Activated naive CD8-positive, alpha-beta T cell (primary cell): ENCODE measurements around the gene OTOF.
"Not testable (repeated sequence)": the region's sequence is repeated elsewhere in the genome, so short reads cannot be mapped to it uniquely, and the experiment has no call there.

Experiments
- H3K27ac Mint-ChIP-seq: one replicate; pipeline ENCODE4 v1.8.0; 2021; ENCODE audit warnings: mixed read lengths
- H3K27me3 Mint-ChIP-seq: one replicate; pipeline ENCODE4 v1.8.0; 2021; ENCODE audit warnings: mixed read lengths
- H3K36me3 Mint-ChIP-seq: one replicate; pipeline ENCODE4 v1.8.0; 2021; ENCODE audit warnings: mixed read lengths
- H3K4me1 Mint-ChIP-seq: one replicate; pipeline ENCODE4 v1.8.0; 2021; ENCODE audit warnings: low read depth, mixed read lengths
- H3K4me3 Mint-ChIP-seq: one replicate; pipeline ENCODE4 v1.8.0; 2021; ENCODE audit warnings: mild to moderate bottlenecking, mixed read lengths
- H3K9me3 Mint-ChIP-seq: one replicate; pipeline ENCODE4 v1.8.0; 2021; ENCODE audit warnings: low read depth, mixed read lengths

OTOF gene

GRCh38 chr2:26469092-26469710 is 8.7 kb downstream of the OTOF start:
- Mint-ChIP-seq H3K9me3 (peaks cover 11% of the 10 kb centered on the region), H3K36me3 (no peaks in the 10 kb centered on the region), H3K4me3 (no peak overlapping the region), H3K27ac (no peak overlapping the region), H3K4me1 (no peaks in the 10 kb centered on the region), H3K27me3 (no peaks in the 10 kb centered on the region)

- H3K27me3 Mint-ChIP-seq, H3K4me1 Mint-ChIP-seq, H3K36me3 Mint-ChIP-seq, H3K4me3 Mint-ChIP-seq, H3K27ac Mint-ChIP-seq: not testable (repeated sequence)
- H3K9me3 Mint-ChIP-seq, result peaks cover 11% of the 10 kb centered on the region
These were observed 9.4 kb downstream of the OTOF start for GRCh38 chr2:26468544-26468943.

- Mint-ChIP-seq H3K4me1 (no peaks in the 10 kb centered on the region), H3K27ac (no peak overlapping the region), H3K27me3 (no peaks in the 10 kb centered on the region), H3K4me3 (no peak overlapping the region), H3K9me3 (peaks cover 11% of the 10 kb centered on the region), H3K36me3 (no peaks in the 10 kb centered on the region)
These were observed 11.1 kb downstream of the OTOF start for GRCh38 chr2:26466662-26467310.

- Mint-ChIP-seq H3K9me3 (peaks cover 11% of the 10 kb centered on the region), H3K36me3 (no peaks in the 10 kb centered on the region), H3K4me3 (no peak overlapping the region), H3K27ac (no peak overlapping the region), H3K4me1 (no peaks in the 10 kb centered on the region), H3K27me3 (no peaks in the 10 kb centered on the region)
These were observed 11.9 kb downstream of the OTOF start for GRCh38 chr2:26465981-26466471.

GRCh38 chr2:26465266-26465925 is 12.5 kb downstream of the OTOF start:
- Mint-ChIP-seq H3K4me3 (no peak overlapping the region), H3K4me1 (no peaks in the 10 kb centered on the region), H3K27ac (no peak overlapping the region), H3K27me3 (no peaks in the 10 kb centered on the region), H3K9me3 (peaks cover 11% of the 10 kb centered on the region), H3K36me3 (no peaks in the 10 kb centered on the region)

- Mint-ChIP-seq H3K9me3 (peaks cover 5% of the 10 kb centered on the region), H3K4me3 (no peak overlapping the region), H3K4me1 (no peaks in the 10 kb centered on the region), H3K36me3 (no peaks in the 10 kb centered on the region), H3K27me3 (no peaks in the 10 kb centered on the region), H3K27ac (no peak overlapping the region)
These were observed 13.3 kb downstream of the OTOF start for GRCh38 chr2:26464390-26465265.

- no peaks in the 10 kb centered on the region for H3K4me1 Mint-ChIP-seq
- H3K36me3 Mint-ChIP-seq, result no peaks in the 10 kb centered on the region
- H3K27me3 Mint-ChIP-seq, result no peaks in the 10 kb centered on the region
- no peaks in the 10 kb centered on the region for H3K9me3 Mint-ChIP-seq
- H3K27ac Mint-ChIP-seq, result no peak overlapping the region
- H3K4me3 Mint-ChIP-seq, result no peak overlapping the region
These were observed 14.4 kb downstream of the OTOF start for GRCh38 chr2:26463244-26464192.

GRCh38 chr2:26462511-26463243 is 15.2 kb downstream of the OTOF start:
- no peaks in the 10 kb centered on the region for H3K9me3 Mint-ChIP-seq
- no peaks in the 10 kb centered on the region for H3K4me1 Mint-ChIP-seq
- no peaks in the 10 kb centered on the region for H3K27me3 Mint-ChIP-seq
- H3K27ac Mint-ChIP-seq, result no peak overlapping the region
- no peak overlapping the region for H3K4me3 Mint-ChIP-seq
- H3K36me3 Mint-ChIP-seq, result no peaks in the 10 kb centered on the region

- Mint-ChIP-seq H3K27me3 (no peaks in the 10 kb centered on the region), H3K9me3 (no peaks in the 10 kb centered on the region), H3K4me1 (no peaks in the 10 kb centered on the region), H3K4me3 (no peak overlapping the region), H3K36me3 (no peaks in the 10 kb centered on the region), H3K27ac (no peak overlapping the region)
These were observed 15.8 kb downstream of the OTOF start for GRCh38 chr2:26462100-26462499.

GRCh38 chr2:26461601-26462023 is 16.3 kb downstream of the OTOF start:
- Mint-ChIP-seq H3K27ac (no peak overlapping the region), H3K27me3 (no peaks in the 10 kb centered on the region), H3K36me3 (no peaks in the 10 kb centered on the region), H3K9me3 (no peaks in the 10 kb centered on the region), H3K4me3 (no peak overlapping the region), H3K4me1 (no peaks in the 10 kb centered on the region)

- no peaks in the 10 kb centered on the region for H3K36me3 Mint-ChIP-seq
- H3K9me3 Mint-ChIP-seq, result no peaks in the 10 kb centered on the region
- no peaks in the 10 kb centered on the region for H3K27me3 Mint-ChIP-seq
- H3K4me3 Mint-ChIP-seq, result no peak overlapping the region
- H3K4me1 Mint-ChIP-seq, result no peaks in the 10 kb centered on the region
- no peak overlapping the region for H3K27ac Mint-ChIP-seq
These were observed 17.3 kb downstream of the OTOF start for GRCh38 chr2:26460613-26461031.

GRCh38 chr2:26459991-26460612 is 17.8 kb downstream of the OTOF start:
- no peaks in the 10 kb centered on the region for H3K27me3 Mint-ChIP-seq
- no peaks in the 10 kb centered on the region for H3K9me3 Mint-ChIP-seq
- no peak overlapping the region for H3K4me3 Mint-ChIP-seq
- no peak overlapping the region for H3K27ac Mint-ChIP-seq
- H3K36me3 Mint-ChIP-seq, result no peaks in the 10 kb centered on the region
- no peaks in the 10 kb centered on the region for H3K4me1 Mint-ChIP-seq

- no peaks in the 10 kb centered on the region for H3K27me3 Mint-ChIP-seq
- H3K9me3 Mint-ChIP-seq, result no peaks in the 10 kb centered on the region
- H3K4me3 Mint-ChIP-seq, result no peak overlapping the region
- no peaks in the 10 kb centered on the region for H3K4me1 Mint-ChIP-seq
- H3K27ac Mint-ChIP-seq, result no peak overlapping the region
- H3K36me3 Mint-ChIP-seq, result no peaks in the 10 kb centered on the region
These were observed 19.4 kb downstream of the OTOF start for GRCh38 chr2:26458365-26459042.
